NCI-H128 (cell line): Measurements from ENCODE around the gene CHI3L1.
A peak's percentile ranks its signal among the peaks of the same experiment; 100 is the strongest.

ENCODE experiments used
- DNase-seq: peaks from one replicate; lab custom pipeline; 2025; ENCODE audit not compliant: unreplicated experiment; lab: John Stamatoyannopoulos, UW

CHI3L1 gene

DNA sequence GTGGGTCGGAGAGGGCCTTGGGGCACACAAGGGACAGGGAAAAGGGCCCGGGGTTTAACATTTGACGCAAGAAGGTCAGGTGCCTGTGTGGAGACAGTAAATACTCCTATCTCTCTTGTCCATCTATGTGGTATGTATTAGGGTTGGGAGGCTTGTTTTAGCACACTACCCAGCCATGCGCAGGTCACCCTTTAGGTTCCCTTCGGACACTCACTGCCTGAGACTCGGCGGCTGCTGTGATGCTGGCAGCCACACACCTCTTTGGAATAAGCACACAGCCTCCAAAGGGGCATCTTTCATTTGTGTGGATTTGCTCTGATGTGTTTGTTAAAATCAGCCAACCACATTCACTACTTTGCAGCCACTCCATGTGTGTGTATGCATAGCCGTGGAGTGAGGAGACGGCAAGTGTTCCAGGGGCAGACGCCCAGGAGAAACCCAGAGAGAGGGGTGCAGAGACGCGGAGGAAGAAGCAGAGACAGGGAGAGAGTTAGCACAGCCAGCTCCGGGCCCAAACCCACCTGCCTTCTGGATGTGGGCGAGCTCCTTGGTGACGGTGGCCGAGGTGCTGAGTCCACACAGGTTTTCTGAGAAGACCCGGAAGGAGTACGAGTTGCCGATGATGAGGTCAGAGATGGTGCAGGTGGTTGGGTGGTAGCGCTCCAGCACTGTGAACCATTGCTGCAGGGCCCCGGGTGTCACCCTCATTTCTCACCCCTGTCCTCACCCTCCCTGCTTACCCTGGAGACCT, 16.6 kb downstream of the CHI3L1 start:
- DNase-seq: no peak

DNA sequence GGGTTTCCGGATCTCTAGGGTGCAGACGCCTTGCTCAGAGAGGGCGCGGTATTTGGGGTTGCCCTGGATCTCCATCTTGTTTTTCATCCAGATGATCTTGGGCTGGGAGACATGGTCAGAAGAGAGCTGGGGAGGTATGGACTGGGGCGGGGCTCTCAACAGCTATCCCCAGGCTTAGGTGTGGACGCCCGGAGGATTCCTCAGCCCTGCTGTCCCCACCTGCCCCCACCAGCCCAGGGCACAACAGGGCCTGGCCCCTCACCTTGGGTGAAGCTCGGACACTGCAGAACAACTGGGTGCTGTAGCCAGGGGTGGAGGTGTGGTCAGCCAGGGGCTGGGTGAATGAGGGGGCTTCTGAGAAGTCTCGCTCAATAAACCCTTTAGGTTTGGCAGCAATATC, 17.5 kb downstream of the CHI3L1 start:
- DNase-seq: no peak

DNA sequence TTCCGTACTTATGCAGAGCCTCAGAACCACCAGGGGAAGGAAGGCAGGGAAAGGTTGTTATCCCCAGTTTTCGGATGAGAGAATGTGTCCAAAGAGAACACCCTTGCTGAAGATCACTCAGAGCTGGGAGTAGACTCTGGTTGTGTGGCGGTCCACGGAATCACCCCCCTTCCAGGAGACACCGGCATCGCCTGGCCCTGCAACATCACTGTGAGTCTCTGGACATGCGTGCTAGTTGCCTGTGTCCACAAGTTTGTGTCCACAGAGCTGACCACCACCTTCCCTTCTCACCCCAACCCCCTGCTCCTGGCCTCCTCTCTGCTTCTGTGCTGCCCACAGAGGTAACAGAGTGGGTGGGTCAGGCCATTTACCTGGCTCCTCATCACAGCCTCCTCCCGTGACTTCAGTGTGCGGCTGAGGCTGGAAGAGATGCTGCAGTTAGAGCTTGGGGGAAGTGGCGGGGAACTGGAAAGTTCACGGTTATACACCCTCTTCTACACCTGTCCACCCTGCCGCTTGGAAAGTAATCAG, 18.2 kb downstream of the CHI3L1 start:
- DNase-seq: no peak

DNA sequence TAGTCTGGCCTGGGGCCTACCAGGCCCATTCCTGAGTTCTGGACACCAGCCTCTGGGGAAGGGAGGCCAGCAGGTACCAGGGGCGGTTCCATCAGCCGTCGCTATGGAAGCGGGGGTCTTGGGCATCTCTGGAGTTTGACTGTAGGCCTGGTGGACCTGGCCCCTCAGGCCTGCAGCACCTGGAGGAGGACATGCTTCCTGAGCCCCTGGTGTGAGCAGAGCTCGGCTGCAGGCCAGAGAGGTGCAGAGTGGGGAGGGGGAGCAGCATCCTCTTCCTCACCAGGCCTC, 18.6 kb downstream of the CHI3L1 start:
- no peak for DNase-seq

DNA sequence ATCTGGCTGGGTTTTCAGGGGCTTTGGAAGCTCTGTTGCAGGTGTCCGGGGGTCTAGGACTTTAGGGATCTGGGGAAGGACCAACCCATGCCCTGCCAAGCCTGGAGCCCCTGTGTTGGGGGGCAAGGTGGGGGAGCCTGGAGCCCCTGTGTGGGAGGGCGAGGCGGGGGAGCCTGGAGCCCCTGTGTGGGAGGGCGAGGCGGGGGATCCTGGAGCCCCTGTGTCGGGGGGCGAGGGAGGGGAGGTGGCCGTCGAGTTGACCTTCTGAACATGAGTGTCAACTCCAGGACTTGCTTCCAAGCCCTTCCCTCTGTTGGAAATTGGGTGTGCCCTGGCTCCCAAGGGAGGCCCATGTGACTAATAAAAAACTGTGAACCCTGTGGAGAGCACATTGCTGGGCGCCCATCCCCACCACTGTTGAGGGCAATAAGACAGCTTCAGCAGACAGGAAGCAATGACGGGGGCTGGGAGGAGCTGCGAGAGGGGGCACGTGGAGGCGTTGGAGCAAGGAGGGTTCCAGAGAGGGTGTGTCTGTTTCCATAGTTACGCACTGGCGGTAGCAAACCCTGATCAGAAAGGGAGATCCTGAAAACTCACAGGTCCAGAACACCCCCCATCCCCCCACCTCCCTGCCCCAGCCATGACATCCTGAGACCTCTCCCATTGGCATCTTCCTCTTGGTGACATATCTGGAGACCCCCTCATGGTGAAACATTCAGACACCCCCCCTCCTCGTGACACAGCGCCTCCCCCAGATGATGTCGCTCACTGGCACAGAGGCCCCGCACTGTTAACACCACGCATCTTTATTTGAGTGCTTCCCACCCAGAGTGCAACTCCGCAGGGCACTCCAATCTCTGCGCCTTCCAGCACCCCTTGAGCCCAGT, 19.2 kb downstream of the CHI3L1 start:
- no peak for DNase-seq

DNA sequence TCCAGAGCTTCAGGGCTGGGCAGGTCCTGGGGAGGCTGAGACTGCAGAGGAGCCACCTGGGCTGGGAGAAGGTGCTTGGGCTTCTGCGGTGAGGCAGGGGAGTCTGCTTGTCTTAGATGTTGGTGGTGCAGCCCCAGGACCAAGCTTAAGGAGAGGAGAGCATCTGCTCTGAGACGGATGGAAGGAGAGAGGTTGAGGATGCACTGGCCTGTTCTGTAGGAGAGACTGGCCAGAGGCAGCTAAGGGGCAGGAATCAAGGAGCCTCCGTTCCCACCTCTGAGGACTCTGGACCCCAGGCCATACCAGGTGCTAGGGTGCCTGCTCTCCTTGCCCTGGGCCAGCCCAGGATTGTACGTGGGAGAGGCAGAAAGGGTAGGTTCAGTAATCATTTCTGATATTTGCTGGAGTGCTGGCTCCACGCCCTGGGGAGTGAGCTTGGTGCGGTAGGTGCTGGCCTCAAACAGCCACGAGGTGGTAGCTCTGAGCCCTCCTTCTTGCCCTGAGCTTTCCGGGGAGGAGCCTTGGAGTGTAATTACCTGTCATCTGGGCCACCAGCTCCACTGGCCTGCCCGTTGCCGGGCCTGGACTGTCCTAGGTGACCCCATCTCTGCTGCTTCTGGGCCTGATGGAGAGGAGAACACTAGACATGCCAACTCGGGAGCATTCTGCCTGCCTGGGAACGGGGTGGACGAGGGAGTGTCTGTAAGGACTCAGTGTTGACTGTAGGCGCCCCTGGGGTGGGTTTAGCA, 20.1 kb downstream of the CHI3L1 start:
- DNase-seq: no peak

DNA sequence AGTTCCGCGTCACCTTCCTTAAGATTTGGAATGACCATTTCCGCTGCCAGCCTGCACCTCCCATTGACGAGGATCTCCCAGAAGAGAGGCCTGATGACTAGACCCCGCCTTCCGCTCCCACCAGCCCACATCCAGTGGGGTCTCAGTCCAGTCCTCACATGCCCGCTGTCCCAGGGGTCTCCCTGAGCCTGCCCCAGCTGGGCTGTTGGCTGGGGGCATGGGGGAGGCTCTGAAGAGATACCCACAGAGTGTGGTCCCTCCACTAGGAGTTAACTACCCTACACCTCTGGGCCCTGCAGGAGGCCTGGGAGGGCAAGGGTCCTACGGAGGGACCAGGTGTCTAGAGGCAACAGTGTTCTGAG, 20.7 kb downstream of the CHI3L1 start:
- DNase-seq: no peak

DNA sequence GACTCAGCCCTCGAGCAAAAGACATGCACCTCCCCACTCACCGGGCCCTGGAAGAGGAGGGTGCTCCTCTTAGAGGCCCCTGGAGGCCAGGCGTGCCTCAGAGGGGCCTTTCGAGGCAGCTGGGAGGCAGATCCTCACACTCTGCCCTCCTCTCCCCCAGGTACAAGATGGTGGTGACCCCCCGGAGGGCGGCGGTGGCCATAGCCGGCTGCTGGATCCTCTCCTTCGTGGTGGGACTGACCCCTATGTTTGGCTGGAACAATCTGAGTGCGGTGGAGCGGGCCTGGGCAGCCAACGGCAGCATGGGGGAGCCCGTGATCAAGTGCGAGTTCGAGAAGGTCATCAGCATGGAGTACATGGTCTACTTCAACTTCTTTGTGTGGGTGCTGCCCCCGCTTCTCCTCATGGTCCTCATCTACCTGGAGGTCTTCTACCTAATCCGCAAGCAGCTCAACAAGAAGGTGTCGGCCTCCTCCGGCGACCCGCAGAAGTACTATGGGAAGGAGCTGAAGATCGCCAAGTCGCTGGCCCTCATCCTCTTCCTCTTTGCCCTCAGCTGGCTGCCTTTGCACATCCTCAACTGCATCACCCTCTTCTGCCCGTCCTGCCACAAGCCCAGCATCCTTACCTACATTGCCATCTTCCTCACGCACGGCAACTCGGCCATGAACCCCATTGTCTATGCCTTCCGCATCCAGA, 21.3 kb downstream of the CHI3L1 start:
- DNase-seq: no peak

DNA sequence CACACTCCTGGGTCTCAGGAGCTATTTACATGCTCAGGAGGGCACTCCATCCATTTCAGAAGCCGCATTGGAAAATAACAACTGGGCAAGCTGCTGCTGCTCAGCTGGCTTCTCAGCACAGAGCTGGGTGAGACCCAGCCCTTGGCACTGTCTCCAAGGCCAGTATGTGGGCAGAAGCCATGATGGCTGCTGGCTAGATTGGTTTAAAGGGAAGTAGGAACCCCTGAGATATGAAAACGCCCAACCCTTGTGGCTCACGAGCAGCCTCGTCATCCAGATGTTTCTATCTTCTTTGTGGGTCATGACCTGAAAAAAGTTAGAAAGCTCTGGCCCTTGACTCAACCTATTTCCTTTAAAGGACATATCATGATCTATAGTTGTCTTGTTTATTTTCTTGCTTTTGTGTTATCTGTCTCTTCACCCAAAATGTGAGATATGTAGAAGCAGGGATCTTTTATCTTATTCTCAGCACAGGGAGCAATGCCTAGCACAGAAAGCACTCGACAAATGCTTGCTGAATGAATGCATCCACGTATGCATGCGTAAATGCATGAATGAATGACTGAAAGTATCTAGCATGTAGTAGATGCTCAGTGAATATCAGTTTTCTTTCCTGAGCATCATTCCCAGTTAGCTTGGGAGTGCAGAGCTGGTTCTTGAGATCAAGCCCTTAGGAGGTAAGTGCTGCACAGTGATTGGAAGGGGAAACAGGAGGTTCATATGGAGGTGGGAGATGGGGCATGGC, 22.4 kb downstream of the CHI3L1 start:
- no peak for DNase-seq

DNA sequence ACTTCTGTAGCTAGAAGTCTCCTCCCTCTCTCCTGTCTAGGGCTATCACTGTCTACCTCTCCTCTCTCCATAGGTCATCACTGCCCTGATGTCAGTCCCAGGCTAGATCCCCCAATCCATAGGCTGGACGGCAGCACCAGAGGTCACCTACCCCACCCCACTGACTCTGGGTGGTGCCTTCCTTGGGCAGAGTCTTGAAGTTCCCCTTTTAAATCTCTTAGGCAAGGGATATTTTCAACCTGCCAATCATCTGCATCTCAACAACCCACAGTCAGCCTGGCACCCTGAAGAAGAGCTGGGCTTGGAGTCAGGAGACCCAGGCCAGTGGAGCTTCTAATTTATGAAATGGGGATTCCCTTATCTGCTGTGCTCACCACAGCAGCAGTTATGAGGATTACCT, 24.1 kb downstream of the CHI3L1 start:
- DNase-seq: no peak

DNA sequence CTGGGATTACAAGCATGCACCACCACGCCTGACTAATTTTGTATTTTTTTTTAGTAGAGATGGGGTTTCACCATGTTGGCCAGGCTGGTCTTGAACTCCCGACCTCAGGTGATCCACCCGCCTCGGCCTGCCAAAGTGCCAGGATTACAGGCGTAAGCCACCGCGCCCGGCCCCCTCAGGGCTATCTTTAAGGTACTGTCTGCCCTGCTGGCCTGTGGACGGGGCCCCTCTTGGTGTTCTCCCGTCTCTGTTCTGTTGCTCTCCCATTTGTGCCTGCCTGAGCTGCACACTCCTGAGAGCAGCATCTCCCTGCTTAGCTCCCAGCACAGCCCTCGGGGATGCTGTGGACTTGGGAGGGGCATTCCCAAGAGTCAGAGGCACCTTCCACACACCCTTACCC, 24.8 kb downstream of the CHI3L1 start:
- DNase-seq: no peak

DNA sequence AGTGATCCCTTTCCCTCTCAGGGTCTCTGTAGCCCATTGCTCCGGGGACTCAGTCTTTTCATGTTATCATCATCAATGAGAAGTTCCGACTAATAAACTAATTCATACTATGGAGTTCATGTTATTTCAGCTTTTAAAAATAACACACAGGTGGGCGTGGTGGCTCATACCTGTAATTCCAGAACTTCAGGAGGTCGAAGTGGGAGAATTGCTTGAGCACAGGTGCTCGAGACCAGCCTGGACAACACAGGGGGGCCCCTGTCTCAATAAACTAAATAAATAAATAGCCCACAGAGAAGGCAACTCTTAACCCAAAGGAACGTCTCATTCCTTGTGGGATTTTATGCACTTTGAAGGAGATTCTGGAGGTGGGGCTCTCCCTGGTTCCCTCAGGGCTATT, 25.3 kb downstream of the CHI3L1 start:
- DNase-seq: no peak

DNA sequence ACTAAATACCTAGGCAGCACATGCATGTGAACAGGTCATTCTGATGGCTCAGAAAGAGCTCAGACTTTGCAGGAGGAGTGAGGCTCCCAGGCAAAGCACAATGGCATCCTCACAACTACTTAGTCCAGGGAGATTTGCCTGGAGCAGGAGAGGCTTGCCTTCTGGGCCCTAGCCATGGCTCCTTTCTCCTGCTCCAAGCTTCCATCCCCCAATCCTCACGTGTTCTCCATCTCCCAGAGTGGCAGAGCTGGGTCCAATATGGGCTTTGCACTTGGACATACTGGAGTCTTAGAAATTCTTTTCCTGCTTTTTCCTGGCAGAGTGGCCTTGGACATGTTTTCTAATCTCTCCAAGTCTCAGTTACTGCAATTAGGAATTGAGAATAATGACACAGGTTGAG, 26.7 kb downstream of the CHI3L1 start:
- DNase-seq: no peak

DNA sequence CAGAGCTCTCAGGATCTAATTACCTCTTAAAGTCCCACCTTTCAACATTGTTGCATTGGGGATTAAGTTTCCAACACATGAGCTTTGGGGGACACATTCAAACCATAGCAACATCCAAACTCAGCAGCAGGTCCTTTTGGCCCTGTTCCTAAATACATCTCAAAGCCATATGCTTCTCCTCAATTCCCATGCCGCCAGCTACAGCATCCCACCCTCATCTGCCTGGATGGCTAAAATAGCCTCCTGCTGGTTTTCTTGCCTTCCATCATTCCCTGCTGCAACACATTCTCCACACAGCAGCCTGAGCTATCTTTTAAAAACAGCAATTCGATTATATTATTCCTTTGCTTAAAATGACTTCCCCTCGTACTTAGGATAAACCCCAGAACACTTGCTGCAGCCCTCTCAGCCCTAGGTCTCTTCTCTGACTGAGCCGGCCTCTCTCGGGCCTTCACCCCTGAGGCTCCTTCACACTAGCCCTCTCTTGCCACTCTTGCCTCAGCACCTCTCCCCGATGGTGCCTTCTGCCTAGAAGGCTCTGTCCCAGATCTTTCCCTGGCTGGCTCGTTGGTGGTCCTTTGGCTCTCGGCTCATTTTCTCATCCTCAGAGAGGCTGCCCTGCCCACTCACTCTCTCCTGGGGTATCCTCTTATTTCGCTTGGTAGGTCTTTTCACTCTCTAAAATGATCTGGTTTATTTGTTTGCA, 27.4 kb downstream of the CHI3L1 start:
- peak; percentile 79 for DNase-seq

DNA sequence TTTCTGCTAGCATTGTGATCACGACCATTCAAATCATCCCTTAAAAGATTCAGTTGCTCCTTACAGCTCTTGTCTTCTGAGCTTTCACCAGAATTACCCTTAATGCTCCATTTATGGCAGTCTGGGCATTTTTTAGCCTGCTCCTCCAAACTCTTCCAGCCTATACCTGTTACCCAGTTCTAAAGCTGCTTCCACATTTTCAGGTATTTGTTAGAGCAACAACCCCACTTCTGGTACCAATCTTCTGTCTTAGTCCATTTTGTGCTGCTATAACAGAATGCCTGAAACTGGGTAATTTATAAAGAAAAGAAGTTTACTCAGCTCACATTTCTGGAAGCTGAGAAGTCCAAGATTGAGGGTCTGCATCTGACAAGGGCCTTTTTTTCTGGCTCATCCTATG, 28.1 kb downstream of the CHI3L1 start:
- DNase-seq: no peak

DNA sequence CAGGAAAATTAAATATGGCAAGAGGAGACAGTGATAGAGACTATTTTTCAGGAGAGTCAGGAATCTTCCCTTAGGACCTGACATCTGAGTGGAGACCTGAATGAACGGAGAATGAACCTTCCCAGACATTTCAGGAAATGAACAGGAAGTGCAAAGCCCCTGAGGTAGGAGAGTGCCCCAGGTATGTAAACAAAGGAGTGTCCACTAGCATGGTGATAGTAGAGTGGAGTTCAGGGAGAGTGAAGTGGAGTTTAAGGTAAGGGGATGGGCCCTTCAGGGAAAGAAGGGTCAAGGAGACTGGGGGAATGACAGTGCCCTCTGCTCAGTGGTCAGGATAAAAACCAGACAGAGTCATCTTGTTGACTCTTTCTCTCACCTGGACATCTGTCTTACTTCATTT, 30.2 kb downstream of the CHI3L1 start:
- DNase-seq: no peak

DNA sequence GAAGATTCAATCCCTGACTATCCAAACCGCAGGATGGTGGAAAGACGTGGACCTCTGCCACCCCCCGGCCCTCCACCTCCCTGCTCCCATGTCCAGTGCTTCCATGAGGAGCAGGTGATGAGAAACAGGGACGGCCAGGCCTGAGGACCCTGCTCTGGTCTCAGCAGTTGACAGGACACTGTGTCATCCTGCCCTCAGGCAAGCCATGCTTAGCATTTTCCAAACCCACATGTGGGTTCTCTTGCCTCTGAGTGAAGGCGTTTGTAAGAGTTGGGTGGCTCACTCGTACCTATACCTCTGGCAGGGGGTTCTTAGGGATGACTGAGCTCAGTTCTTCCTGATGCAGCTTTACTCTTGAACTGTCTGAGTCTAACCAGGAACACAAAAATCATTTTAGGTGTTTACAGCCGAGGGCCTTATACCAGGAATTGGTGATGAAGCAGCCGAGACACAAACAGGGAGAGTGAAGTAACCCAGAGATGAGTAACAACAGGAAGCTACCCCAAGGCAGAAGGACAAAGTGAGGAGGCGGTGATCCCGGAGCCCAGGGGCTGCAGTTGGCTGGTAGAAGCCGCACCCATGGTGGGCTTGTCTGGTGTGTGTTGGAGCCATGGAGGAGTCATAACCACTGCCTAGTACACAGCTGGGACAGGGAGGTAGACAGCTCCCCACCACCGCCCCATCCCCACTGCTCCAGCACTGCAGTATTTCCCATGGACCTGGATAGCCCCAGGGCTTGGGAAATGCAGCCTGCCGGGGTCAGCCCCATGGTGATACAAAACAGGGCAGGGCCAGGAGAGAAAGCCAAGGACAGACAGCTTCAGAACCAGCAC, 32.3 kb downstream of the CHI3L1 start:
- DNase-seq: no peak

DNA sequence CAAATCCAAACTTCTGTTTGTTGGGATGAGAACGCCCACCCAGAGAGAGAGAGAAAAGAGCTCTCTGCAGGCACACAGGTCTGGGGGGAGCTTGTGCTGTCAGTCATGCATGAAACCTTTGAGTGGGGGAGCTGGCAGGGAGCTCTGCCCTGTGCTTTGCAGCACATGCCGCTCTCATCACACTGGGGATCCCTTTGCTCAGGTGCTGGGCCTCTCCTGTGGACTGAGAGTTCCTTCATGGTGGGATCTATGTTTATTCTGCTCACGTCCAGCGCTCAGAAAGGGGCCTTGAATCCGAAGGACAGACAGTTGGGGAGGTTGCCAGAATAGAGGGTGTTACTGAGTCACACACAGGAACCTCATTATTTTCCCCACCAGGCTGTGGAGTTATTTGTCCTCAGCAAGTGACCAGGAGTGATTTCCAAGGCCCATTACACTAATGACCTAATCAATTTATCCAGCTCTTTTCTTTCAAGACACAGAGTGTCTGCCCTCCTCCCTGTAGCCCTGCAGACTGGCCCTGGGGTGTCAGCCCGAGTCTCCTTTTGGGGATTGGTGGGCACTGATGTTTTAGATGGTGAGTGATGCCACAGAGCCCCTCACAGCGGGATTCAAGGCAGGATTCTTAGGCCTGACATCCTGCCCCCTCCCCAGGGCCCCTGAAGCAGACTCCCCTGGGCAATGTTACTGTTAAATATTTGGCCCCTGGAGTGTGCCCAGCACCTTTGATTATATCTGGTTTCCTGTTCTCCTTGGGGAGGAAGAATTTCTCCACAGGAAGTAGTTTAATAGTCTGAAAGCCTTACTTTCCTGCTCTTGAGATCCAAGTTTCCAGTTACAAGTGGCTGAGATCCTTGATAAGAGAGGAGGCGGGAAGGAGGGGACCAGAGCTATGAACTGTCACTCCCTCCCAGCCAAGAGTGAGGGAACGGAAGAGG, 33.2 kb downstream of the CHI3L1 start:
- DNase-seq: peak; percentile 15
